IMR-90 (cell line): ENCODE measurements around the gene ITK. TPM values are rescaled to one million over a fixed set of nuclear protein-coding genes. Genes with fewer than 3 reads are reported as not detected.

Source experiments
- ATAC-seq: fragments of 200-7000 bp; cut with Tn5 transposase; 2 replicates; pipeline ENCODE4 v1.9.1; 2020; ENCODE audit warnings: low read depth, mild to moderate bottlenecking, moderate library complexity
- BruUV-seq: library from RNA; stranded (reverse); fragments of 400-500 nt; replicated peaks from 2 replicates; lab custom pipeline; 2021; lab: Mats Ljungman, UMichigan
- CTCF ChIA-PET: fragments of 300-600 bp; formaldehyde crosslinking; extraction: SDS; loops from one replicate; lab custom pipeline; 2021; ENCODE audit warnings: antibody characterized with exemption; lab: Yijun Ruan, JAX
- POLR2A ChIA-PET: fragments of 300-600 bp; sonication (Branson Sonifier 250); formaldehyde crosslinking; loops from one replicate; lab custom pipeline; 2022; ENCODE audit warnings: antibody characterized with exemption; ENCODE audit not compliant: unreplicated experiment; lab: Charles Lee
- DNase-seq: peaks from one replicate; pipeline ENCODE4 v3.0.0; 2013
- H2AFZ ChIP-seq: replicated peaks from 2 replicates; pipeline ENCODE3; 2013; ENCODE audit warnings: low read length, mild to moderate bottlenecking; ENCODE audit not compliant: poor library complexity
- H2AK5ac ChIP-seq: 2 replicates; pipeline ENCODE4 v1.6.1; 2013; ENCODE audit warnings: low read depth, low read length, inconsistent platforms
- H2AK9ac ChIP-seq: replicated peaks from 2 replicates; pipeline ENCODE3; 2013; ENCODE audit warnings: mild to moderate bottlenecking, low read depth, low read length, moderate library complexity; ENCODE audit not compliant: poor library complexity
- H2BK120ac ChIP-seq: 2 replicates; pipeline ENCODE4 v1.6.1; 2013; ENCODE audit warnings: low read depth, low read length, inconsistent platforms
- H2BK15ac ChIP-seq: 3 replicates; pipeline ENCODE4 v1.6.1; 2013; ENCODE audit warnings: low read depth, low read length, inconsistent platforms
- H2BK20ac ChIP-seq: 2 replicates; pipeline ENCODE4 v1.6.1; 2013; ENCODE audit warnings: low read depth, mild to moderate bottlenecking, inconsistent platforms, low read length, moderate library complexity
- H2BK5ac ChIP-seq: 2 replicates; pipeline ENCODE4 v1.6.1; 2013; ENCODE audit warnings: mild to moderate bottlenecking, low read depth, low read length, inconsistent platforms; ENCODE audit not compliant: poor library complexity, severe bottlenecking
- H3K14ac ChIP-seq: replicated peaks from 2 replicates; pipeline ENCODE4 v1.6.1; 2013; ENCODE audit warnings: low read depth, low read length, inconsistent platforms
- H3K18ac ChIP-seq: 2 replicates; pipeline ENCODE4 v1.6.1; 2013; ENCODE audit warnings: low read depth, low read length, control low read depth
- H3K23ac ChIP-seq: 2 replicates; pipeline ENCODE4 v1.6.1; 2013; ENCODE audit warnings: low read depth, low read length, inconsistent platforms
- H3K27ac ChIP-seq: 2 replicates; pipeline ENCODE4 v1.5.1; 2013; ENCODE audit warnings: mild to moderate bottlenecking, control low read depth, low read length; ENCODE audit not compliant: insufficient read depth
- H3K27me3 ChIP-seq: 2 replicates; pipeline ENCODE4 v1.6.1; 2013; ENCODE audit warnings: low read length; ENCODE audit not compliant: control insufficient read depth, insufficient read depth
- H3K36me3 ChIP-seq: 2 replicates; pipeline ENCODE4 v1.6.1; 2013; ENCODE audit warnings: low read length, mixed read lengths; ENCODE audit not compliant: control insufficient read depth, insufficient read depth
- H3K4ac ChIP-seq: 2 replicates; pipeline ENCODE4 v1.6.1; 2013; ENCODE audit warnings: low read depth, low read length, inconsistent platforms
- H3K4me1 ChIP-seq: 2 replicates; pipeline ENCODE4 v1.6.1; 2013; ENCODE audit warnings: low read length, mixed read lengths; ENCODE audit not compliant: control insufficient read depth, insufficient read depth
- H3K4me2 ChIP-seq: 2 replicates; pipeline ENCODE4 v1.6.1; 2013; ENCODE audit warnings: low read depth, mild to moderate bottlenecking, control low read depth, low read length, moderate library complexity
- H3K4me3 ChIP-seq: 2 replicates; pipeline ENCODE4 v1.5.1; 2013; ENCODE audit warnings: low read depth, mild to moderate bottlenecking, control low read depth, low read length, moderate library complexity; ENCODE audit not compliant: insufficient read depth
- H3K56ac ChIP-seq: 2 replicates; pipeline ENCODE4 v1.6.1; 2013; ENCODE audit warnings: low read length, inconsistent platforms; ENCODE audit not compliant: insufficient read depth; ENCODE audit errors: extremely low read depth
- H3K79me1 ChIP-seq, 2 experiments: 2 replicates each; pipeline ENCODE4 v1.6.1; 2013; ENCODE audit warnings: low read length in 2 of 2, inconsistent platforms in 1 of 2, low read depth in 1 of 2
- H3K9ac ChIP-seq: 2 replicates; pipeline ENCODE4 v1.6.1; 2013; ENCODE audit warnings: low read depth, low read length, control low read depth
- H3K9me1 ChIP-seq: 2 replicates; pipeline ENCODE4 v1.6.1; 2013; ENCODE audit warnings: low read length, inconsistent platforms; ENCODE audit not compliant: insufficient read depth
- H3K9me3 ChIP-seq: 2 replicates; pipeline ENCODE4 v1.6.1; 2013; ENCODE audit warnings: low read length; ENCODE audit not compliant: control insufficient read depth, insufficient read depth
- H4K20me1 ChIP-seq: 2 replicates; pipeline ENCODE4 v1.6.1; 2013; ENCODE audit warnings: low read length, inconsistent platforms; ENCODE audit not compliant: insufficient read depth
- H4K5ac ChIP-seq: 2 replicates; pipeline ENCODE4 v1.6.1; 2013; ENCODE audit warnings: mild to moderate bottlenecking, low read depth, low read length, control low read depth
- H4K8ac ChIP-seq, 2 experiments: 2 replicates each; pipeline ENCODE4 v1.6.1; 2013; ENCODE audit warnings: low read depth in 2 of 2, low read length in 2 of 2, control low read depth in 1 of 2, inconsistent platforms in 1 of 2
- H4K91ac ChIP-seq: 2 replicates; pipeline ENCODE4 v1.6.1; 2013; ENCODE audit warnings: low read depth, low read length, inconsistent platforms; ENCODE audit not compliant: insufficient read depth
- ELK1 ChIP-seq: fragments of 150-350 bp; IDR thresholded peaks from 2 replicates; pipeline ENCODE4 v1.6.1; 2016; ENCODE audit warnings: low read depth, mild to moderate bottlenecking, low read length, moderate library complexity, borderline replicate concordance
- MXI1 ChIP-seq: IDR thresholded peaks from 2 replicates; pipeline ENCODE4 v1.6.1; 2012; ENCODE audit warnings: low read depth, mild to moderate bottlenecking, low read length, moderate library complexity, borderline replicate concordance
- RAD21 ChIP-seq: IDR thresholded peaks from 2 replicates; pipeline ENCODE4 v1.6.1; 2012; ENCODE audit warnings: low read length, improper control_type of control experiment
- RCOR1 ChIP-seq: IDR thresholded peaks from 2 replicates; pipeline ENCODE4 v1.6.1; 2012; ENCODE audit warnings: mild to moderate bottlenecking, low read length, improper control_type of control experiment; ENCODE audit not compliant: insufficient replicate concordance
- WGBS, 2 experiments: methylation state at CpG; one replicate each; pipeline versions ENCODE4 v1.1.5 to v1.1.7; 2013; ENCODE audit warnings: missing lambda C conversion rate in 2 of 2; ENCODE audit not compliant: insufficient read length in 1 of 2; ENCODE audit errors: extremely low coverage in 2 of 2; 5-methylcytosine and 5-hydroxymethylcytosine counted together
- dilution Hi-C: fragments of 300-500 bp; cut with HindIII; formaldehyde crosslinking; loops from one replicate; pipeline ENCODE4 v1.14.3; 2018; ENCODE audit warnings: low sequenced_read_pairs; ENCODE audit not compliant: unreplicated experiment
- in situ Hi-C: fragments of 300-500 bp; cut with MboI; formaldehyde crosslinking; loops from 3 replicates; pipeline ENCODE4 v1.14.3; 2019; ENCODE audit warnings: low sequenced_read_pairs, inconsistent platforms, mixed read lengths
- intact Hi-C: fragments of 100-400 bp; cut with micrococcal nuclease; formaldehyde crosslinking; loops from 2 replicates; pipeline ENCODE4 v1.10.0; 2022
- polyA plus RNA-seq, 3 experiments: library from polyadenylated mRNA; depleted of rRNA; stranded (reverse); fragments of >200 nt; gene quantifications; 2 replicates each; pipeline ENCODE4 v1.2.3, GENCODE V29; 2012; ENCODE audit warnings: low replicate concordance in 1 of 3
- total RNA-seq: library from RNA; depleted of rRNA; stranded (reverse); fragments of >200 nt; gene quantifications from 2 replicates; pipeline ENCODE4 v1.2.3, GENCODE V29; 2012

Gene ITK
- total and polyA plus RNA-seq, 2 of the 4 experiments (the other 2 are of a cell fraction): not detected

- no peak overlapping the region for H3K9ac ChIP-seq
- H4K8ac ChIP-seq: no peak overlapping the region
- no peak overlapping the region for H4K5ac ChIP-seq
- TF ChIP-seq MXI1: no peak
- TF ChIP-seq ELK1: no peak
- TF ChIP-seq RAD21: no peak
- no peak for TF ChIP-seq RCOR1
- no peak overlapping the region for H3K14ac ChIP-seq
- no peak overlapping the region for H2AK5ac ChIP-seq
- DNase-seq (no peak), ATAC-seq (no peak)
- no peaks in the 10 kb centered on the region for H3K79me1 ChIP-seq
- H2AK9ac ChIP-seq: no peak overlapping the region
- no peak overlapping the region for H2BK5ac ChIP-seq
- H4K91ac ChIP-seq: no peak overlapping the region
- in situ Hi-C loops: no loop called here
- H3K4me1 ChIP-seq: peaks cover 4% of the 10 kb centered on the region; the same call in 1 of the 2 replicates
- peaks cover 2% of the 10 kb centered on the region for H3K36me3 ChIP-seq
- no peaks in the 10 kb centered on the region for H3K9me3 ChIP-seq
- no TSS peak for BruUV-seq
- no peak overlapping the region for H3K27ac ChIP-seq
- peaks cover 12% of the 10 kb centered on the region; the same call in 1 of the 2 replicates for H3K9me1 ChIP-seq
- no peaks in the 10 kb centered on the region for H4K20me1 ChIP-seq
- CTCF ChIA-PET: no interaction called here
- no peak overlapping the region for H2AFZ ChIP-seq
- peak overlapping the region; percentile 32; the same call in 1 of the 2 replicates for H2BK120ac ChIP-seq
- peak overlapping the region; percentile 64; the same call in 1 of the 3 replicates for H2BK15ac ChIP-seq
- H3K4me3 ChIP-seq: no peak overlapping the region
- POLR2A ChIA-PET: no interaction called here
- no peak overlapping the region for H3K23ac ChIP-seq
- H3K4ac ChIP-seq: 0 out of 2 replicates have a peak overlapping the region, but pooled peaks have one; percentile 39
- dilution Hi-C loops: no loop called here
- H3K4me2 ChIP-seq: no peak overlapping the region
- WGBS, 2 experiments: 56% methylated on average over 5 of the region's 10 CpGs; no CpG with 5 or more reads in 1 of the 2 experiments
- H2BK20ac ChIP-seq: no peak overlapping the region; the same call in 1 of the 2 replicates
- no peak overlapping the region for H3K18ac ChIP-seq
- H3K27me3 ChIP-seq: no peaks in the 10 kb centered on the region
- H3K56ac ChIP-seq: no peak overlapping the region
- intact Hi-C loops: no loop called here
These were observed 110.5 kb downstream of the ITK start for GRCh38 chr5:157290981-157291711.
